ENCODE results near the gene DICER1. TPM values are rescaled to one million over a fixed set of nuclear protein-coding genes. Genes with fewer than 3 reads are reported as not detected.

The DICER1 gene
- total RNA-seq, 1 donor from 2014 or later, result 103 TPM

- peak overlapping the region; percentile 0 for H3K4me2 ChIP-seq (ENCODE audit: low read length)
- no peaks in the 10 kb centered on the region for H3K9me3 ChIP-seq (ENCODE audit: insufficient read depth, low read depth, low read length)
- Mint-ChIP-seq H3K36me3 (ENCODE audit: low read depth, unreplicated experiment) (no peaks in the 10 kb centered on the region), H3K4me3 (ENCODE audit: unreplicated experiment) (no peak overlapping the region), H3K9me3 (ENCODE audit: unreplicated experiment) (no peaks in the 10 kb centered on the region), H3K4me1 (ENCODE audit: low read depth, unreplicated experiment) (peaks cover 14% of the 10 kb centered on the region), H3K27me3 (ENCODE audit: low read depth, unreplicated experiment) (no peaks in the 10 kb centered on the region), H3K27ac (ENCODE audit: unreplicated experiment) (no peak overlapping the region)
- H3K4me3 ChIP-seq (ENCODE audit: insufficient read depth, low read depth, low read length), result no peak overlapping the region
- no peak for DNase-seq (ENCODE audit: low read depth)
- H3K36me3 ChIP-seq (ENCODE audit: insufficient read depth, low read length), result no peaks in the 10 kb centered on the region
- H3K4me1 ChIP-seq (ENCODE audit: insufficient read depth, low read length), result peaks cover 3% of the 10 kb centered on the region
- no peak overlapping the region for H2AFZ ChIP-seq (ENCODE audit: low read depth, low read length)
- H3K27ac ChIP-seq (ENCODE audit: low read depth, low read length), result no peak overlapping the region
- FAIRE-seq, result no peak
- H4K20me1 ChIP-seq (ENCODE audit: insufficient read depth, low read length), result peaks cover 90% of the 10 kb centered on the region
- TF ChIP-seq CTCF (IDR thresholded peaks at IDR 0.05; ENCODE audit: insufficient read depth, low read depth, low read length) (no peak), EZH2 (IDR thresholded peaks at IDR 0.05; ENCODE audit: insufficient read depth, low read length) (no peak)
- H3K27me3 ChIP-seq (ENCODE audit: insufficient read depth, low read length), result no peaks in the 10 kb centered on the region
- no peak overlapping the region for H3K9ac ChIP-seq (ENCODE audit: low read length)
- peaks cover 100% of the 10 kb centered on the region for H3K79me2 ChIP-seq (ENCODE audit: insufficient read depth, low read length)
Measured at GRCh38 chr14:95151561-95151960, 5.8 kb downstream of the DICER1 start.

GRCh38 chr14:95150910-95151309 lies 6.4 kb downstream of the DICER1 start:
- Histone ChIP-seq H3K27ac (ENCODE audit: low read depth, low read length) (no peak overlapping the region), H2AFZ (ENCODE audit: low read depth, low read length) (no peak overlapping the region), H3K4me2 (ENCODE audit: low read length) (no peak overlapping the region), H3K27me3 (ENCODE audit: insufficient read depth, low read length) (no peaks in the 10 kb centered on the region), H3K9ac (ENCODE audit: low read length) (no peak overlapping the region), H3K4me1 (ENCODE audit: insufficient read depth, low read length) (no peaks in the 10 kb centered on the region), H3K4me3 (ENCODE audit: insufficient read depth, low read depth, low read length) (no peak overlapping the region), H3K9me3 (ENCODE audit: insufficient read depth, low read depth, low read length) (no peaks in the 10 kb centered on the region), H4K20me1 (ENCODE audit: insufficient read depth, low read length) (peaks cover 91% of the 10 kb centered on the region), H3K79me2 (ENCODE audit: insufficient read depth, low read length) (peaks cover 100% of the 10 kb centered on the region), H3K36me3 (ENCODE audit: insufficient read depth, low read length) (no peaks in the 10 kb centered on the region)
- peaks cover 14% of the 10 kb centered on the region for H3K4me1 Mint-ChIP-seq (ENCODE audit: low read depth, unreplicated experiment)
- H3K4me3 Mint-ChIP-seq (ENCODE audit: unreplicated experiment), result no peak overlapping the region
- TF ChIP-seq EZH2 (IDR thresholded peaks at IDR 0.05; ENCODE audit: insufficient read depth, low read length), result no peak
- TF ChIP-seq CTCF (IDR thresholded peaks at IDR 0.05; ENCODE audit: insufficient read depth, low read depth, low read length), result no peak
- H3K27me3 Mint-ChIP-seq (ENCODE audit: low read depth, unreplicated experiment), result no peaks in the 10 kb centered on the region
- FAIRE-seq (no peak), DNase-seq (ENCODE audit: low read depth) (no peak)
- no peaks in the 10 kb centered on the region for H3K36me3 Mint-ChIP-seq (ENCODE audit: low read depth, unreplicated experiment)
- no peaks in the 10 kb centered on the region for H3K9me3 Mint-ChIP-seq (ENCODE audit: unreplicated experiment)
- H3K27ac Mint-ChIP-seq (ENCODE audit: unreplicated experiment), result no peak overlapping the region

- Mint-ChIP-seq H3K4me3 (ENCODE audit: unreplicated experiment) (no peak overlapping the region), H3K27me3 (ENCODE audit: low read depth, unreplicated experiment) (no peaks in the 10 kb centered on the region), H3K9me3 (ENCODE audit: unreplicated experiment) (peaks cover 4% of the 10 kb centered on the region), H3K4me1 (ENCODE audit: low read depth, unreplicated experiment) (peaks cover 10% of the 10 kb centered on the region), H3K27ac (ENCODE audit: unreplicated experiment) (no peak overlapping the region), H3K36me3 (ENCODE audit: low read depth, unreplicated experiment) (peaks cover 4% of the 10 kb centered on the region)
- DNase-seq (ENCODE audit: low read depth) (no peak), FAIRE-seq (no peak)
- Histone ChIP-seq H4K20me1 (ENCODE audit: insufficient read depth, low read length) (peaks cover 88% of the 10 kb centered on the region), H3K9ac (ENCODE audit: low read length) (no peak overlapping the region), H3K4me1 (ENCODE audit: insufficient read depth, low read length) (no peaks in the 10 kb centered on the region), H3K79me2 (ENCODE audit: insufficient read depth, low read length) (peaks cover 100% of the 10 kb centered on the region), H3K27ac (ENCODE audit: low read depth, low read length) (no peak overlapping the region), H2AFZ (ENCODE audit: low read depth, low read length) (no peak overlapping the region), H3K27me3 (ENCODE audit: insufficient read depth, low read length) (no peaks in the 10 kb centered on the region), H3K36me3 (ENCODE audit: insufficient read depth, low read length) (no peaks in the 10 kb centered on the region), H3K9me3 (ENCODE audit: insufficient read depth, low read depth, low read length) (no peaks in the 10 kb centered on the region), H3K4me2 (ENCODE audit: low read length) (no peak overlapping the region), H3K4me3 (ENCODE audit: insufficient read depth, low read depth, low read length) (no peak overlapping the region)
- no peak for TF ChIP-seq CTCF (IDR thresholded peaks at IDR 0.05; ENCODE audit: insufficient read depth, low read depth, low read length)
- no peak for TF ChIP-seq EZH2 (IDR thresholded peaks at IDR 0.05; ENCODE audit: insufficient read depth, low read length)
Measured at GRCh38 chr14:95149441-95149840, 7.9 kb downstream of the DICER1 start.

All from astrocyte (in vitro differentiated cells and primary cell).